ENCODE data around the gene IPCEF1. TPM values are rescaled to one million over a fixed set of nuclear protein-coding genes. Genes with fewer than 3 reads are reported as not detected.

The IPCEF1 gene
- total RNA-seq, 1 experiment from 2014 or later = 0.48 TPM

DNA sequence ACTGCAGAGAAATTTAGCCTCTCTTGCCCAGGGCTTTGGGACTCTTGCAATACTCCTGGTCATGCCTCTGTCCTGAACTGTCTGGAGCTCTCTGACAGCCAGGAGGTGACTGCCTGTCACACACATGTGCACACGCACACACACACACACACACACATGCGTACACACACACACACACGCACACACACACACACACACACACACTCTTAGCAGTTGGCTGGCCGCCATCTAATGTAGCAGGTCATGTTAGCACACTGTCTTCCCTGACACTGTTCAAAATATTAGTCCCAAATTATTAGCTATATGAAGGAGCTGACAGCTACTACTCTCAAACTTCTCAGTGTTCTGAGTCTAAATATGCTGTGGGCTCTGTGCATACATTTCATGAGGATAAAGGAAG lies 60.9 kb downstream of the IPCEF1 start:
- Mint-ChIP-seq H3K4me3 (no peak overlapping the region), H3K4me1 (no peaks in the 10 kb centered on the region), H3K36me3 (ENCODE audit: insufficient read depth in 1 of 3, low read depth in 3 of 3) (no peaks in the 10 kb centered on the region), H3K27me3 (ENCODE audit: low read depth) (no peaks in the 10 kb centered on the region), H3K9me3 (no peaks in the 10 kb centered on the region; a peak in 1 of 5 replicates), H3K27ac (peak overlapping the region in 1 of 3 experiments; percentile 70; a peak in 1 of 7 replicates)
- no peak for TF ChIP-seq CTCF (conservative IDR thresholded peaks at IDR 0.05)
- no peaks in the 10 kb centered on the region for H3K9me3 ChIP-seq (ENCODE audit: control insufficient read depth, low read depth, low read length)
- no peaks in the 10 kb centered on the region for H3K79me1 ChIP-seq (ENCODE audit: insufficient read depth, low read depth, low read length, poor library complexity, severe bottlenecking)
- no peak overlapping the region for H3K4me2 ChIP-seq (ENCODE audit: insufficient read depth, insufficient read length, low read length)
- no peak overlapping the region for H3K4ac ChIP-seq (ENCODE audit: low read depth, low read length)
- no peak overlapping the region for H3K27ac ChIP-seq (ENCODE audit: insufficient read length, low read depth, low read length)
- no peaks in the 10 kb centered on the region for H4K20me1 ChIP-seq (ENCODE audit: control insufficient read depth, insufficient read depth, insufficient read length)
- no peaks in the 10 kb centered on the region for H3K79me2 ChIP-seq (ENCODE audit: insufficient read depth, low read length)
- H2BK20ac ChIP-seq (ENCODE audit: low read depth, low read length, poor library complexity, severe bottlenecking) = no peak overlapping the region
- no peak overlapping the region for H3T11ph ChIP-seq (ENCODE audit: low read length)
- DNase-seq = no peak
- H3K4me1 ChIP-seq (ENCODE audit: insufficient read depth, low read length) = 0 out of 2 replicates have a peak, but pooled peaks cover 2% of the 10 kb centered on the region
- no peak overlapping the region for H2BK12ac ChIP-seq (ENCODE audit: insufficient read length, low read depth, low read length)
- H4K91ac ChIP-seq (ENCODE audit: insufficient read length, low read depth, low read length) = no peak overlapping the region
- no peak overlapping the region for H2BK15ac ChIP-seq (ENCODE audit: low read depth, low read length)
- H3K18ac ChIP-seq (ENCODE audit: insufficient read length, low read depth, low read length) = no peak overlapping the region
- no peak overlapping the region for H4K8ac ChIP-seq (replicated peaks; ENCODE audit: insufficient read length, low read depth, low read length)
- H3K9ac ChIP-seq (ENCODE audit: extremely low read depth, insufficient read length, low read length) = no peak overlapping the region
- no peaks in the 10 kb centered on the region for H3K23me2 ChIP-seq (ENCODE audit: insufficient read length, low read depth, low read length, poor library complexity, severe bottlenecking)
- no peak overlapping the region for H2BK120ac ChIP-seq (ENCODE audit: low read depth, low read length, poor library complexity, severe bottlenecking)
- H2AK5ac ChIP-seq (ENCODE audit: insufficient read length, low read length) = no peak overlapping the region
- no peak overlapping the region for H3K23ac ChIP-seq (ENCODE audit: insufficient read length, low read depth, low read length)
- no peak overlapping the region for H3K14ac ChIP-seq (ENCODE audit: insufficient read depth, low read length)
- no peaks in the 10 kb centered on the region for H3K27me3 ChIP-seq (ENCODE audit: insufficient read depth, low read length)
- WGBS (ENCODE audit: extremely low coverage, insufficient read length, low lambda C conversion rate) = no CpG with 5 or more reads among the region's 4 CpGs
- no peak overlapping the region for H3K56ac ChIP-seq (ENCODE audit: insufficient read length, low read depth, low read length)
- no peak overlapping the region for H4K5ac ChIP-seq (ENCODE audit: insufficient read length, low read depth, low read length)
- no peak overlapping the region for H2BK5ac ChIP-seq (ENCODE audit: insufficient read length, low read length)
- no peak overlapping the region for H2AFZ ChIP-seq (ENCODE audit: low read length)

Measured in H9 (cell line).